OCI-LY3 (cell line): ENCODE data around the gene EP300.

Source experiments
- CTCF ChIP-seq: fragments of 200-600, 300-600 bp; sonication (generic); IDR thresholded peaks from 2 replicates; pipeline ENCODE4 v1.5.1; 2014; ENCODE audit warnings: antibody characterized with exemption, low read length, low read depth
- EZH2phosphoT487 ChIP-seq: fragments of 200-600 bp; shearing (Covaris generic); IDR thresholded peaks from 2 replicates; pipeline ENCODE4 v1.6.1; 2018; ENCODE audit warnings: antibody characterized with exemption, mixed run types, low read depth

- TF ChIP-seq CTCF, result no peak
- TF ChIP-seq EZH2phosphoT487, result no peak
Measured at GRCh38 chr22:41229215-41229614, 136.8 kb downstream of the EP300 start.
